ENCODE measurements around the gene MTUS2.

- TF ChIP-seq, protein P1, sequence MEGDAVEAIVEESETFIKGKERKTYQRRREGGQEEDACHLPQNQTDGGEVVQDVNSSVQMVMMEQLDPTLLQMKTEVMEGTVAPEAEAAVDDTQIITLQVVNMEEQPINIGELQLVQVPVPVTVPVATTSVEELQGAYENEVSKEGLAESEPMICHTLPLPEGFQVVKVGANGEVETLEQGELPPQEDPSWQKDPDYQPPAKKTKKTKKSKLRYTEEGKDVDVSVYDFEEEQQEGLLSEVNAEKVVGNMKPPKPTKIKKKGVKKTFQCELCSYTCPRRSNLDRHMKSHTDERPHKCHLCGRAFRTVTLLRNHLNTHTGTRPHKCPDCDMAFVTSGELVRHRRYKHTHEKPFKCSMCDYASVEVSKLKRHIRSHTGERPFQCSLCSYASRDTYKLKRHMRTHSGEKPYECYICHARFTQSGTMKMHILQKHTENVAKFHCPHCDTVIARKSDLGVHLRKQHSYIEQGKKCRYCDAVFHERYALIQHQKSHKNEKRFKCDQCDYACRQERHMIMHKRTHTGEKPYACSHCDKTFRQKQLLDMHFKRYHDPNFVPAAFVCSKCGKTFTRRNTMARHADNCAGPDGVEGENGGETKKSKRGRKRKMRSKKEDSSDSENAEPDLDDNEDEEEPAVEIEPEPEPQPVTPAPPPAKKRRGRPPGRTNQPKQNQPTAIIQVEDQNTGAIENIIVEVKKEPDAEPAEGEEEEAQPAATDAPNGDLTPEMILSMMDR (IDR thresholded peaks at IDR 0.05; ENCODE audit: low read depth, low read length): no peak
- TF ChIP-seq POLR2A (IDR thresholded peaks at IDR 0.05; ENCODE audit: extremely low read depth, insufficient read length): no peak
- TF ChIP-seq MAX (IDR thresholded peaks at IDR 0.05; ENCODE audit: low read depth, low read length): no peak
These were observed 375.3 kb downstream of the MTUS2 start for GRCh38 chr13:29195456-29195855.
